GM21447 (cell line): ENCODE results near the gene LASP1NB.
"Not testable (repeated sequence)": the region's sequence is repeated elsewhere in the genome, so short reads cannot be mapped to it uniquely, and the experiment has no call there.

Source experiments
- ATAC-seq: cut with Tn5 transposase; IDR thresholded peaks from one replicate; pipeline ENCODE4 v1.9.1; 2021; ENCODE audit not compliant: unreplicated experiment

The LASP1NB gene

GRCh38 chr17:38959508-38959907 is 34.1 kb downstream of the LASP1NB start:
- no peak for ATAC-seq

- no peak for ATAC-seq
Measured at GRCh38 chr17:38960402-38960801, 35.0 kb downstream of the LASP1NB start.

GRCh38 chr17:38961413-38961812 is 36.0 kb downstream of the LASP1NB start:
- no peak for ATAC-seq

GRCh38 chr17:38967290-38967738 is 41.9 kb downstream of the LASP1NB start, which contains the start of gene FBXO47:
FBXO47 (minus strand) TSS chr17:38967403; CDS start chr17:38963025, 4,378 bp downstream.
- ATAC-seq, result no peak

- no peak for ATAC-seq
Measured at GRCh38 chr17:38969281-38969680, 43.9 kb downstream of the LASP1NB start.

GRCh38 chr17:38970128-38970527 is 44.7 kb downstream of the LASP1NB start:
- no peak for ATAC-seq

- ATAC-seq, result no peak
Measured at GRCh38 chr17:38970804-38971203, 45.4 kb downstream of the LASP1NB start.

- not testable (repeated sequence) for ATAC-seq
Measured at GRCh38 chr17:38976187-38976551, 50.8 kb downstream of the LASP1NB start.

GRCh38 chr17:38978180-38978579 is 52.8 kb downstream of the LASP1NB start:
- no peak for ATAC-seq
